Fibroblast of skin of back (primary cell): ENCODE measurements around the gene CEP112. TPM values are rescaled to one million over a fixed set of nuclear protein-coding genes. Genes with fewer than 3 reads are reported as not detected.
A peak's percentile ranks its signal among the peaks of the same experiment; 100 is the strongest.

Experiments used
- DNase-seq: peaks from one replicate; pipeline ENCODE4 v3.0.0-alpha.2; 2013
- polyA plus RNA-seq, 2 experiments: library from polyadenylated mRNA; unstranded; fragments of 120-200 nt; gene quantifications; one replicate each; pipeline ENCODE4 v1.2.1, GENCODE V29; 2013; ENCODE audit not compliant: insufficient read length in 2 of 2

Gene CEP112
- 10.6 TPM for polyA plus RNA-seq (2013, experiment 1 of 2; ENCODE audit: insufficient read length)
- polyA plus RNA-seq (2013, experiment 2 of 2; ENCODE audit: insufficient read length): 6.5 TPM

DNA sequence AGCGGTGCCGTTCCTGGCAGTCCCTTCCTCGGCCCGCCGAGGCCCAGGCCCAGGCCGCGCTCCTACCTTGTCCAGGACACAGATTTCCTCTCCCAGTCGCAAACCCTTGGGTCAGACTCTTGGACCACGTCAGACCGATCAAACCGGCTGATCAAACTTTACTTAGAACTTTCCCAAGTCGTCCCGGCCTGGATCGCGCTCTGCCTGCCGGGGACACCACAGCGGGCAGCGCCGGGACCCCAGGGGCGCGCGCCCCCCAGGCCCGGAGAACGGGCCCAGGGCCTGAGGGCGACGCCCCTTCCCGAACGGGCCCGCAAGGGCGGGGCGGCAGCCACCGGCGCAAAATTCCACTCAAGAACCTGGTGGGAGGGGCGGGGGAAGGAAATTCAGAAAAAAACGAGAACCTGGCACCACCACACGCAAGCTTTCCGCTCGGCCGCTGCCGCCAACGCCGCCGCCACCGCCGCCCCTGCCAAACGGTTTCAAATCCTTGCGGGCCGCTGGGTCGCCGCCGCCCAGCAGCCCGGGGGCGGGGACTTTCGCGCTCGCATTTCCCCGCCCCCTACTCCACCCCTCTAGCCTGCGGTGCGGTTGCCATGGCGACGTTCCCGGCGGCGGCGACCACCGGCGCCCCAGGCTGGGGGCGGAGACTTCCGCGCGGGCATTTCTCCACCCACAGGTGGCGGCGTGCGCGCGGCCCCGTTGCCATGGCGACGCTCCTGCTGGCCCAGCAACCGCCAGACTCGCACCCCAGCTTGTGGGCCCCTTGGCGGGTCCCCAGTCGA, at the start of gene CEP112:
TSS of gene CEP112 (minus strand) at position 541 of the 785 bp plus-strand sequence.
- DNase-seq: peak; percentile 61

DNA sequence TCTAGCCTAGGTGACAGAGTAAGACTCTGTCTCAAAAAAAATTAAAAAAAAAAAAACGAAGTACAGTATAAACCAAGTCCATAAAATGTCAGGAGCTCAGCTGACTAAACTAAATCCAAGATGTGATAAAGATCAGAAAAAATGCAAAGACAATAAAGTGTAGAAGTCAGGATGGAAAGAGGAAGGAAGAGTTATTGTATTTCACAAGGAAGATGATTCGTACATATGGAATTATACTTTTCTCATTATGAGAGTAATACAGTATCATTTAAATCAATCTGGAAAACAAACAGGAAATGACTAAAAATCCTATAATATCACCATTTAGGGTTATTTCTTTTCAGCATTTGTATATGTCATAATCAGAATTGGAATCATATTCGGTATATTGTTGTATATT, 48.7 kb upstream of the CEP112 start:
- peak; percentile 71 for DNase-seq

DNA sequence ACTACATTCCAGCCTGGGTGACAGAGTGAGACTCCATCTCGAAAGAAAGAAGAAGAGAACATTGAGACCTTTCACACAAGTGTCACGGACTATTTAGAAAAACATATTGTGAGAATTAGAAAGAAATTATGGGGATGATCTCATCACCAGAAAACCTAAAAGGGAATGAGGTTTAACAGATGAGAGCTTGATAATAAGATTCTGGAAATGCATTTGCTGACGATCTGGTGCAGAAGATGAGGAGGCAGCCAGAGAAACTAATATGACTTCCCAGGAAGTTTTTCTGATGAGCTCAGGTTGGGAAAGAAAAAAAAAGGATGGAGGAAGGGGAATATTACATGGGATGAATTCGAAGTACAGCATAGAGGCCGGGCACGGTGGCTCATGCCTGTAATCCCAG, 48.1 kb upstream of the CEP112 start:
- no peak for DNase-seq

DNA sequence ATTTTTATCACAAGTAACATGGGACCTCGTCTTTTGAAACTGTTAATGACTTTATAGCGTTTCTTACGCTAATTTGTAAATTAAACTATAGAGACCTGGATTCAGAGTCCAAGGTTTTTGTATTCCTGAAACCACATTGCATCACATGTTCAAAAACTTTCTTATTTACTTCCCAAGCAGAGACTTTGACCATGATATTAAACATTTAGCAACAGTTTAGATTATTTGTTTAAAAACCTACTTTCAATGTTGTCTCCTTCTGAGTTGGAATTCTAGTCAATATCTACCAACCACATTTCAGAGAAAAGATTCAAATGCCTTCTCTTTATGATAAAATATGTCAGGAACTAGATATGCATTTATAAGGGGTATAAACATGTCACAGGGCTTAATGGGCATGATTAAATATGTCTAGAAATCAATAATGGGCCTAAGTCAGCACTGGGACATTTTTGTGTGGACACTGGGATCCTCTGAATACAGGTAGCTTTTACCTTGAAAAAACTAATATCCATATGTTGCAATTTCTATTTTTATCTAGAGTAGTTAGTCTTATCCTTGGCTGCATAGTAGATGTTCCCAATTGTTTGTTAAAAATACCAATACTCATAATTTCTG, 43.6 kb upstream of the CEP112 start:
- DNase-seq: no peak

DNA sequence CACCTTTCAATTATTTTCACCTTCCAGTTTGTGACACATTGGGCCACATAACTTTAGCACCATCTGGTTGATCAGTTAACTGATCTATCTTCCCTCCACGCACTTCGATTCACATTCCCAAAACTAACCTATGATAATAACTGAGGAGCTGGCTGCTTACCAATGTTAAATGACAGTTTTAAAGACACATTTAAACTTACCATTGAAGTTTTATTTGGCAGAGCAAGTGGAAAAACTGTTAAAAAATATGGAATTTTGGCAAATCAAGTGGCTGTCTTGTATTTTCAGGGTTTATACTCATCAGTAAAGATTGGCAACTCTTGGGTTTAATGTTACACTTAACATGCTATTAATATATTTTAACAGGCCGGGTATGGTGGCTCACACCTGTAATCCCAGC, 42.7 kb upstream of the CEP112 start:
- no peak for DNase-seq

DNA sequence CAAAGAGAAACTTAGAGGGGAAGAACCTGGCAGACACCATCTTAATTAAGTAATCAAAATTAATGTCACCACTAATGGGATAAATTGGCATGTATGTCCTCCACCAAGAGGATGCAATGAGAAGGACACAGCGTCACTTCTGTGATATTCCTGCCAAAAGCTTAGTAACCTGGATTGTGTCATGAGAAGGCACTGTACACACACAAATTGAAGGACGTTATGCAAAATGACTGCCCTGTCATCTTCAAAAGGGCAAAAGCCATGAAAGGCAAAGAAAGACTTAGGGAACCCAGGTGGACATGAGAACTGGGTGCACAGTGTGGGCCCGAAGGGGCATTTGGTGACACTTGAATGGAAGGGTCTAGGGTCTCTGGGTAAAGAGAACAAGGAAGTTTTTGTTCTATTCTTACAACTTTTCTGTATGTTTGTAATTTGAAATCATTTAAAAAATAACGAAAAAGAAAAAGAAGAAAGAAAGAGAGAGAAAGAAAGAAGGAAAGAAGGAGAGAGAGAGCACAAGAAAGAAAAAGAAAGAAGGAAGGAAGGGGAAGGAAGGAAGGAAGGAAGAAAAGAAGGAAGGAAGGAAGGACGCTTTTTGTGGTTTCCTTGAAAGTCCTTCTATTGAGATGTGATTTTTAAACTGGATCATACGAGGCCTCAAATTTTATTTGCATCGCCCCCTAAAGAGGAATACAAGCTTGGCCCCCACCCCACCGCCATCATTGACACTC, 41.3 kb upstream of the CEP112 start:
- no peak for DNase-seq

DNA sequence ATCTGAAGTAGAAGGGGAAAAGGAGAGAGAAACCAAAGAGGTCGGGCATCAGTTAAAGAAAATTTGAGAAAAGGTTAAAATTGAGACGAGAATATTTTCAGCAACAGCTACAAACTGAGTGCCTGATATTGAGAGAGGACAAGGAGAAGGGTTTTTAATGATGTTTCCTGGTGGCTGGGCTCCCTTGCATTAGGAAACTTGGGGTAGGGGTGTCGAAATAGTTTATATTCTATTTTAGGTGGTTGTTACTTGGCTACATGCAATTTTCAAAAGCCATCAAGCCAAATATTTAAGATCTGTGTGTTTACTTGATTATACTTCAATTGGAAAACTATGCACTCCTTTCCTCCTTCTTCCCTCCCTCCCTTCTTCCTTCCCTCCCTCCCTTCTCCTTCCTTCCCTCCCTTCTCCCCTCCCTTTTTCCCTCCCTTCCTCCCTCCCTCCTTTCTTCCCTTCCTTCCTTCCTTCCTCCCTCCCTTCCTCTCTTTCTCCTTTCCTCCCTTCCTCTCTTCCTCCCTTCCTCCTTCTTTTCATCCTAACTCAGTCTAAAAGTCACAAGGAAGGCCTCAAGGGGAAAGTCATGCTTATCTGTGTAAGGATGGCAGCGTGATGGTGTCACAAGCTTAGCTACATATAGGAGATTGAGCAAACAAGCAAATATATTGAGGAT, 39.1 kb upstream of the CEP112 start:
- no peak for DNase-seq

DNA sequence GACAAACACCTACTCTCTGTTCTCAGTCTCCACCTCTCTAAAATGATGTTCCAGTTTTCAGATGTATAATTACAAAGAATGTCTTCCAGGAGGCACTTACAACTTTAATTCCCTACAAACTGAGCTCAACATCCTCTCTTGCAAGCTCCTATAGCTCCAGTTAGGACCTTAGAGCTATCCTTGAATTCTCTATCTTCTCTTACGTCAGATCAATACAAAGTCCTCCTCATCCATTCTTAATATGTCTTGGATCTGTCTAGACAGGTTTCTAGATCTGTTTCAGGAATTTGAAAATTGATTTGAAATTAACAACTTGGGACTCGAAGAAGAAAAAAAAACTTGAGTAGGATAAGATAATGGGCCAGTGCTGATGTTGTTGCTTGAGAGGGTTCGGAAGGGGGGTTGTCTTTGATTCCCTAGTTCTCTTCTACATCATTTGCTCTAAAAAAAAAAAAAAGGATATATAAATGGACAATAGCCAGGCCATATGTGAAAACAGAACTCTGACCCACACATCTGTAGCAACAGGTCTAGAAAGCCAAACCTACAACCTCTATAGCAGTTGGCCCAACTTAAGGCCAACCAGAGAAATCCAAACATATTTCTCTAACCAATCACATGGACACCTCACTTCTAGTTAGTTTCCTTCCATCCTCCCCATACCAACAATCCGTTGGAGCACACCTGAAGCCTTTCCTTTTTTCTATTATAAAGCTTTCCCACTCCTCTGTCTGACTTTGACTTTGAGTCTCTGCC, 38.0 kb upstream of the CEP112 start:
- no peak for DNase-seq

DNA sequence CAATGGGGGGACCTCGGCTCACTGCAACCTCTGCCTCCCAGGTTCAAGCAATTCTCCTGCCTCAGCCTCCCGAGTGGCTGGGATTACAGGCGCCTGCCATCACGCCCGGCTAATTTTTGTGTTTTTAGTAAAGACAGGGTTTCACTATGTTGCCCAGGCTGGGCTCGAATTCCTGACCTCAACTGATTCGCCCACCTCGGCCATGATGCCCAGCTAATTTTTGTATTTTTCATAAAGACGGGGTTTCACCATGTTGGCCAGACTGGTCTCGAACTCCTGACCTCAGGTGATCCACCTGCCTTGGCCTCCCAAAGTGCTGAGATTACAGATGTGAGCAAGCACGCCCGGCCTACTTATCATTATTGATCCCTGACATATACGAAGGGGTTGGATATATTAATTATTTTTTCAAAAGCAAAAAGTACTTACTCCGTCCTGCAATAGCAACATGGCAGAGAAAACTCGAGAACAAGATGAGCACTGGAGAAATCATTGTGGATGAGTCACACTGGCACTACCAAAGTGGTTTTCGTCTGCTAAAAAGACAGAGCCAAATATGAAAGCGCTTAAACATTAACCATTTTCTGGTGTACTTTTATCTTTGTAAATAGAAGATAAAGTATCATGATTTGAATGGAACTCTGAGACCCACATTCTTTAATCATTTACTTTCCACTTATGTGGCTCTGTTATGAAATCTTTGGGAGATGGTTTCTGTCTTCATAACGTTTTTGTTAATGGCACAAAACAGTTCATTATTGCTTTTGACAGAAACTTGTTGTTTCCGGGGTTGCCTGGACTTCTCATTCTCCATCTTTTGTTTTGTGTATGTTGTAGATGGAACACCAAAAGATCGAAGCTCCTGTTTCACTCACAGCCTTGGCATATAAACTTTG, 37.2 kb upstream of the CEP112 start, which contains the start of gene APOH:
TSS of gene APOH (minus strand) at position 529 of the 896 bp plus-strand sequence. CDS start at position 493, 36 bp downstream.
- DNase-seq: no peak

DNA sequence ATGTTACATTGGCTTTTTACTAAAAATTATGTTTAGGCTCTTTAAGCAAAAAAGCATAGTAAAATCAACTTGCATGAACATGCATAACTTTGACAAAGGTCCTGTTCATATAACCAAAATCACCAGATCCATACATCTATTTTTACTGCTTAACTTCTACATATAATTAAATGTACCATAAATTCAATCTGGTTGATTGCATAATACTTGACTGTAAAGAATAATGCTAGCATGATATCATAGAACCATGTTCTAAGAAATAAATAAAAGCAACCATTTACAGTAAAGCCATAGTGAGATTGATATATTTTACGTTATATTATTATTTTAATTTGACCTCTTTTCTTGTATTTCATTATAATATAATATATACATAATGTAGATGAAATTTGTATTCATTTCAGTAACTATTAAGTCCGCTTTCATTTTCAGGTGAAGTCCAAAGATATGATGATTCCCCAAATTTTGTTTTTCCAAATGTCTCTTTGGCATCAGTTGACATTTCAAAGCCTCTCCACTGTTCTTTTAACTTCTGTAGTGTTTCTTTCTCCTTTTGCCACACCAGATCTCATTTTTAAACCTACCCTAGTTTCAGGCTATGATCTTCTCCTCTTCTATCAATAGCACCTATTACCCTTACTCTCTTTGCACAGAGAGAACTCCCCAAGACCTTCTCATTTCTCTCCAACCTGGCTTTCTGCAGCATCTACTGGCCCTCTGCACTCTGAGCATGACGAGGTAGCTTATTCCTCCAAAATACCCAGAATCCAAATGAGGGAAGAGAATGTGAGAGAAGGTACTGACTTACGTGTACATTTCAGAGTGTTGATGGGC, 35.5 kb upstream of the CEP112 start:
- DNase-seq: no peak

DNA sequence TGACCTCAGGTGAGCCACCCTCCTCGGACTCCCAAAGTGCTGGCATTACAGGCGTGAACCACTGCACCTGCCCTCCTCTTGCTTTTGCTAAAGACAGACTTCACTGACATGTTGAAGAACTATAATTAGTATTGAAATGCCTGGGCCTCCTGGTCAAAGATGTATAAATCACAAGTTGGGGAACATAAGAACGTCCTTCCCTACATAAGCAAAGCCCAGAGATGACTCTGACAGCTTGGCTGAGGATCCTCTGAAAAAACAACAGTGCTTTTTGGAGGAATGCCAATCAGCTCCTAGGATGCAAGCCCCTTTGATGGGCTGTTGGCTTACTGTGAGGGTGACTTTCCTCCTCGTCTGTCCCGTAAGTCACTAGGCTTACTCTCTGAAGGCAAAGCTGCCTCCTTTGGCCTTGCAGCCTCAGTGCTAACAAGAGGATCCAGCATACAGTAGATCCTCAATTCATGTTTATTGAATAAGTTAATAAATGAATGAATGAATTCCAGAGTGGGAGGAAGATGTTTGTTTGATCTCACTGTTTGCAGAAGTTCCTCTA, 30.9 kb upstream of the CEP112 start:
- DNase-seq: no peak

DNA sequence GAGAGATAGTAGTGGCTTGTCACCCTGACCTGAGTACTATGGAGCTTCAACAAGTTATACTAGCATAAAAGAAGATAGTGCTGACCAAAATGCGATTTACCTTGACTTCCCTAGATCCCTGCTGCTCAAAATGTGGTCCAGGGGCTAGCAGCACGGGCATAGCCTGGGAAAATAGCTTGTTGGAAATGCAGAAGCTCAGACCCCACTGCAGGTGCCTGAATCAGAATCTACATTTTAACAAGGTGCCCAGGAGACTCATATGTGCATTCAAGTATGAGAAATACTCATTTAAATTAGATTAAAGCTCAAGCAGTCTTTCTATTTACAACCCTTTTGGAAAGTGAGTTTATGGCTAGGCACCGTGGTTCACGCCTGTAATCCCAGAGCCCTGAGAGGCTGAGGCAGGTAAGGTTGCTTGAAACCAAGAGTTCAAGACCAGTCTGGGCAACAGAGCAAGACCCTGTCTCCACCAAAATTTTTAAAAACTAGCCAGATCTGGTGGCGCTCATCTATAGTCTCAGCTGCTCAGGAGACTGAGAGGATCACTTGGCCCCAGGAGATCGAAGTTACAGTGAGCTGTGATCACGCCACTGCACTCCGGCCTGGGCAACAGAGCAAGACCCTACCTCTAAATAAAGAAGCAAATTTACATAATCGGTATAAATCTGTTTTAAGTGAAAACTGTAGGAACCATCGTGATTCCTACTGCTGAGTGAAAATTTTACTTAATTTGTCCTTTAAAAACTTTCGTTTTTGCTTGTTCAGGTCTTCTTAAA, 30.0 kb upstream of the CEP112 start:
- DNase-seq: no peak

DNA sequence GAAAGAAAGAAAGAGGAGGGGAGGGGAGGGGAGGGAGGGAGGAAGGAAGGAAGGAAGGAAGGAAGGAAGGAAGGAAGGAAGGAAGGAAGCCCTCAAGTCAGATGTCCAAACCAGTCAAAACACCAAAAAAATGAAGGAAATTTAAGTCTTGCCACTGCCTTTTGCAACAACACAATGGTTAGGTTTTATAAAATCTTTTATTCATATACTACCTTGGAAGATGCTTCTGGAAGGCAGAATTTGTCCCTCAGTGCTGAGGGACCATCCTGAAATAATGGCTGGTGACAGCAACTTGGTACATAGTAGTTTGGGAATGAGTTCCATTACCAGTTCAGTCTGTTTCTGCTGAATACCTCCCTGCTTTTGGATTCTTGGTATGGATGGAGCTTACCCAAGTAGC, 29.4 kb upstream of the CEP112 start:
- no peak for DNase-seq

DNA sequence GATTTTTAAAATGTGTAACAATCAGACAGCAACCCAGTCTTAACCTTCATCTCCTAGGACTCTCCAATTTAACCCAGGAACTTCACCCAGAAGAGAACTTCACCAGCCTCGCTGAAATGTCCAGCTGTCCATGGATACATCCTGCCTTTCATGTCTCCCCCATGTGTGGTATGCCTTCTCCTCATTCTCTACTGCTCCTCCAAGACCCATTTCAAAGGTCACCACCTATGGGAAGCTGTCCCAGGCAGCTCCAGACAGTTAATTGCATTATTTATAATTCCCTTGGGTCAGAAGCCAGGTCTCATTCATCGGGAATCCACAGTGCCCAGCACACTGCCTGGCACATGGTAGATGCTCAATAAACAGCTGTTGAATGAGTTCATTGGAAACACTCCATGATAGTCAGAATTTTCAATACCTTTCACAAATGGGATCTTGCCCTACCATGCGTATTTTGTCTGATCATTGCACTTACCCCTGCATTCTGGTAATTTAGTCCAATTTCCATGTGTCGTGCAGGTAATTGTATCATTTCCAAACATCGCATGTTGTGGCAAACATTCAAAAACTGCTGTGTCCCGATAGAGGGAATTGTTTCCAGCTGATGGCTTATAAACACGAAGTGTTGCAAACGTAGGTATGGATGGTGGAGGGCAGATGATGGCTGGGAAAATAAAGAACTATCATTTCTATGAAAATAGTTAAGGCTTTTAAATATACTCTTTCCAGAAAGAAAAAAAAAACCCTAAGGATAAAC, 28.3 kb upstream of the CEP112 start:
- no peak for DNase-seq

DNA sequence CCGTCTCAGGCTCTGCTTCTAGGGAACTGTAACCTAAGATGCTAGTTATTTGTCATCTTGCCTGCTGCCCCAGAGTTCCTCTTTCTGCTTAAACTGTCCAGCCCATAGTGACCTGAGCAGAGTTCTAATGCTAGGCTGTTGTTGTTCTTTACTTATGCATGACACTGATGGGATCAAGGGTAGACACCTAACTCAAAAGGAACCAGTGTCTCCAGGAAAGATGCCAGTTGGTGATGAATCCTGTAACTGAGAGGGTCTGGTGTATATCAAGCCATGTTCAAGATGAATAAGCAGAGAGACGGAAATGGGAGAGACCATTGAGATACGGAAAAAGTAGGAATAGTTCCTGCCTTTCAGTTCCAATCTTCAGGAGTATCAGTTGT, 23.6 kb upstream of the CEP112 start:
- no peak for DNase-seq

DNA sequence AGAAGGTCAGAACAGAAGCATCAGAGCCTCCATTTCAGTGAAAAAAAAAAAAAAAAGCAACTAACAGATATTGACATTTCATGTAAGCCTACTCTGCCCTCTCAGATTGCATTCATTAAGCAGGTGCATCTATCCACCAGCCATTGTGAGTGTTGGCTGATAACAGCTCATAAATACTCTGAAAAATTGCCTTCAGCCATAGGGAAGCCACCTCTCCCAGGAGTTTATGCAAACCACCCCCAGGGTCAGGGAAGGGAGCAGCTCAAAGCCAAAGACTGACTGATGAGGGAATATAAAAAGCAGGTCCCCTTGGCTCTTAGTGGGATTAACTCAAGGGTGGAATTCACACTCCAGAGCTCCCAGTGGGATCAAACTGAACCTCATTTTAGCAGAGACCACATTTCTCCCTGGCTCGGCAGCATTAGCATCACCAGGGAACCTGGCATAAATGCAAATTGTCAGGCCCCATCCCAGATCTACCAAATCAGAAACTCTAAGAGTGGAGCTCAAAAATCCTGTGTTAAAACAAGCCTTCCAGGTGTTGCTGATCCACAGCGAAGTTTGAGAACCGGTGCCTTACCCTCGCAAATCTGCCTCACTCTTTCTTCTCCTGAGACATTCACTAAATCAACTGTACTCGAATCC, 23.1 kb upstream of the CEP112 start:
- DNase-seq: no peak

DNA sequence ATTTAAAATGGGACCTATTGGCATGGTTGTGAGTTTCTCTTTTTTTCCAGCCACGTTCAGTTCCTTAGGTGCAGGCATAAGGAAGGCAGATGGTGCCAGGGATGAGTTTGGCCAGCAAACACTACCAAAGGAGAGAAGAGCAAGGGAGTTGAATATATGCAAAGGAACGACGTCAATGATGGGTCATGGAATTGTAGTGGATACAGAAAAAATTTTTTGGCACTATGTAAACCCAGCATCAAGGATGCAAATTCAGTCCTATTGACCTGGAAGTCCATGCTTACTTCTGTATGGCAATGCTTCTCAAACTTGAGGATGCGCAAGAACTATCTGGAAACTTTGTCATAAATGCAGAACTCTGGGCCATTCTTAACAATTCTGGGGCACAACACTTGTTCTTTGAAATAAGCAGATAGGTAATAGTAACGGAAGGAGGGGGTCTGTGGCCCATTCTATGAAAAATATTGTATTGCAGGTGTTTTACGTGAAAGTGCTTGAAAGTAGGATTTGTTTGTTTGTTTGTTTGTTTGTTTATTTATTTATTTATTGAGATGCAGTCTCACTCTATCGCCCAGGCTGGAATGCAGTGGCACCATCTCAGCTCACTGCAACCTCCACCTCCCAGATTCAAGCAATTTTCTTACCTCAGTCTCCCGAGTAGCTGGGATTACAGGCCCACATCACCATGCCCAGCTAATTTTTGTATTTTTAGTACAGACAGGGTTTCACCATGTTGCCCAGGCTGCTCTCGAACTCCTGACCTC, 19.3 kb upstream of the CEP112 start:
- DNase-seq: no peak
